GM23248 (cell line): ENCODE data around the gene SHOC1.

ENCODE experiments used
- EZH2 ChIP-seq: fragments of 200-600 bp; sonication (generic); IDR thresholded peaks from 2 replicates; pipeline ENCODE4 v1.6.1; 2018; ENCODE audit warnings: antibody characterized with exemption, mild to moderate bottlenecking; ENCODE audit not compliant: insufficient read depth, poor library complexity, severe bottlenecking
- EZH2phosphoT487 ChIP-seq: fragments of 200-600 bp; sonication (generic); IDR thresholded peaks from 2 replicates; pipeline ENCODE4 v1.6.1; 2018; ENCODE audit warnings: antibody characterized with exemption, moderate library complexity, mild to moderate bottlenecking, low read depth; ENCODE audit not compliant: insufficient read depth

GRCh38 chr9:111828193-111828592 is 33.5 kb upstream of the SHOC1 start:
- TF ChIP-seq EZH2 (no peak), EZH2phosphoT487 (no peak)
